Kidney (tissue), 14 donors: Measurements from ENCODE around the gene AP2B1. TPM values are rescaled to one million over a fixed set of nuclear protein-coding genes. Genes with fewer than 3 reads are reported as not detected.

ENCODE experiments used
- DNase-seq, 5 donors: peaks; one replicate each; pipeline ENCODE4 v3.0.0-alpha.2; 2013 to 2020
- FAIRE-seq: peaks from 2 replicates; lab custom pipeline; 2012; peaks lifted over from hg19 to GRCh38; lab: Jason Lieb, UNC
- H3K27ac ChIP-seq, 2 donors: one replicate each; pipeline ENCODE4 v1.7.0; 2013; ENCODE audit warnings: low read depth in 2 of 2, low read length in 2 of 2, inconsistent platforms in 1 of 2
- H3K27me3 ChIP-seq: one replicate; pipeline ENCODE4 v1.7.1; 2013; ENCODE audit warnings: low read length, inconsistent platforms; ENCODE audit not compliant: control insufficient read depth, insufficient read depth
- H3K36me3 ChIP-seq, 3 donors: one replicate each; pipeline versions ENCODE4 v1.7.0 to v1.7.1; 2013; ENCODE audit warnings: low read length in 3 of 3, control low read depth in 1 of 3, inconsistent platforms in 1 of 3; ENCODE audit not compliant: insufficient read depth in 3 of 3, control insufficient read depth in 2 of 3
- H3K4me1 ChIP-seq, 3 donors: one replicate each; pipeline versions ENCODE4 v1.7.0 to v1.7.1; 2013; ENCODE audit warnings: low read length in 3 of 3, inconsistent platforms in 1 of 3, low read depth in 1 of 3; ENCODE audit not compliant: control insufficient read depth in 2 of 3, insufficient read depth in 2 of 3
- H3K4me3 ChIP-seq, 3 donors: one replicate each; pipeline versions ENCODE4 v1.7.0 to v1.8.1; 2013; ENCODE audit warnings: low read length in 3 of 3, control low read depth in 1 of 3, inconsistent platforms in 1 of 3
- H3K9ac ChIP-seq, 3 donors: one replicate each; pipeline versions ENCODE4 v1.7.0 to v1.7.1; 2013; ENCODE audit warnings: low read length in 3 of 3, control low read depth in 1 of 3, inconsistent platforms in 1 of 3
- H3K9me3 ChIP-seq, 3 donors: one replicate each; pipeline versions ENCODE4 v1.7.0 to v1.7.1; 2013; ENCODE audit warnings: low read length in 3 of 3, control low read depth in 1 of 3, inconsistent platforms in 1 of 3; ENCODE audit not compliant: control insufficient read depth in 2 of 3, insufficient read depth in 1 of 3
- intact Hi-C: fragments of 100-400 bp; cut with DNase I; formaldehyde crosslinking; loops from one replicate; pipeline ENCODE4 v1.11.1; 2022
- polyA plus RNA-seq: library from polyadenylated mRNA; stranded (reverse); fragments of 350-450 nt; fragmentation: Illumina TruSeq; extraction: RNeasy Lipid Tissue Mini Kit (QIAGEN cat#74804); gene quantifications from one replicate; pipeline ENCODE4 v1.2.3, GENCODE V29; 2014; ENCODE audit warnings: low read depth, low replicate concordance; ENCODE audit not compliant: insufficient read depth
- total RNA-seq: library from RNA; stranded (reverse); fragmentation: NEBNext Ultra II Directional; extraction: Animal tissue kit (Norgen Biotek cat#: 25700); gene quantifications from one replicate; pipeline ENCODE4 v1.2.1, GENCODE V29; 2021
- TF ChIP-seq, protein P1 (sequence below): IDR thresholded peaks from 3 replicates; pipeline ENCODE4 v1.5.1; 2012; ENCODE audit warnings: mild to moderate bottlenecking, moderate library complexity, borderline replicate concordance; ENCODE audit not compliant: insufficient read depth; ENCODE audit errors: extremely low read depth
- donor health status: control.
- donor health status: control.
- donor health status: control.
- donor health status: control.
- donor health status: control.
- donor health status: DM: yes; HTN: yes; CAD: no.
- donor health status: Normal renal cell carcinoma (clear cell type).

The AP2B1 gene
- total and polyA plus RNA-seq, 2 donors from 2014 or later = 74.0 to 242 TPM

GRCh38 chr17:35740997-35741931, 154.1 kb downstream of the AP2B1 start:
- peaks cover 13% of the 10 kb centered on the region for H3K27me3 ChIP-seq
- H3K4me3 ChIP-seq = no peak overlapping the region
- no peak for FAIRE-seq
- H3K4me1 ChIP-seq = no peaks in the 10 kb centered on the region
- H3K9ac ChIP-seq = no peak overlapping the region
- H3K9me3 ChIP-seq = no peaks in the 10 kb centered on the region
- no peaks in the 10 kb centered on the region for H3K36me3 ChIP-seq
- TF ChIP-seq, protein P1, sequence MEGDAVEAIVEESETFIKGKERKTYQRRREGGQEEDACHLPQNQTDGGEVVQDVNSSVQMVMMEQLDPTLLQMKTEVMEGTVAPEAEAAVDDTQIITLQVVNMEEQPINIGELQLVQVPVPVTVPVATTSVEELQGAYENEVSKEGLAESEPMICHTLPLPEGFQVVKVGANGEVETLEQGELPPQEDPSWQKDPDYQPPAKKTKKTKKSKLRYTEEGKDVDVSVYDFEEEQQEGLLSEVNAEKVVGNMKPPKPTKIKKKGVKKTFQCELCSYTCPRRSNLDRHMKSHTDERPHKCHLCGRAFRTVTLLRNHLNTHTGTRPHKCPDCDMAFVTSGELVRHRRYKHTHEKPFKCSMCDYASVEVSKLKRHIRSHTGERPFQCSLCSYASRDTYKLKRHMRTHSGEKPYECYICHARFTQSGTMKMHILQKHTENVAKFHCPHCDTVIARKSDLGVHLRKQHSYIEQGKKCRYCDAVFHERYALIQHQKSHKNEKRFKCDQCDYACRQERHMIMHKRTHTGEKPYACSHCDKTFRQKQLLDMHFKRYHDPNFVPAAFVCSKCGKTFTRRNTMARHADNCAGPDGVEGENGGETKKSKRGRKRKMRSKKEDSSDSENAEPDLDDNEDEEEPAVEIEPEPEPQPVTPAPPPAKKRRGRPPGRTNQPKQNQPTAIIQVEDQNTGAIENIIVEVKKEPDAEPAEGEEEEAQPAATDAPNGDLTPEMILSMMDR = no peak
- H3K27ac ChIP-seq = no peak overlapping the region
- DNase-seq = peak in 3 of 5 donors; percentile 44 to 70 (median 51)
- intact Hi-C loops = loop anchor here (10.0 kb wide), 1 partner anchor 126 kb away; no protein-coding TSS in a partner anchor

- intact Hi-C loops = loop anchor here (10.0 kb wide), 1 partner anchor 128 kb away; no protein-coding TSS in a partner anchor
- peak in 1 of 5 donors; percentile 38 for DNase-seq
- Histone ChIP-seq H3K9ac (no peak overlapping the region), H3K27ac (no peak overlapping the region), H3K4me3 (no peak overlapping the region), H3K27me3 (peaks cover 13% of the 10 kb centered on the region), H3K36me3 (no peaks in the 10 kb centered on the region), H3K4me1 (peaks cover 0 to under 1% (median 0%) of the 10 kb centered on the region in 3 donors), H3K9me3 (no peaks in the 10 kb centered on the region)
- FAIRE-seq = no peak
- TF ChIP-seq, protein P1 = no peak
These were observed 155.4 kb downstream of the AP2B1 start for GRCh38 chr17:35742496-35742895.

DNA sequence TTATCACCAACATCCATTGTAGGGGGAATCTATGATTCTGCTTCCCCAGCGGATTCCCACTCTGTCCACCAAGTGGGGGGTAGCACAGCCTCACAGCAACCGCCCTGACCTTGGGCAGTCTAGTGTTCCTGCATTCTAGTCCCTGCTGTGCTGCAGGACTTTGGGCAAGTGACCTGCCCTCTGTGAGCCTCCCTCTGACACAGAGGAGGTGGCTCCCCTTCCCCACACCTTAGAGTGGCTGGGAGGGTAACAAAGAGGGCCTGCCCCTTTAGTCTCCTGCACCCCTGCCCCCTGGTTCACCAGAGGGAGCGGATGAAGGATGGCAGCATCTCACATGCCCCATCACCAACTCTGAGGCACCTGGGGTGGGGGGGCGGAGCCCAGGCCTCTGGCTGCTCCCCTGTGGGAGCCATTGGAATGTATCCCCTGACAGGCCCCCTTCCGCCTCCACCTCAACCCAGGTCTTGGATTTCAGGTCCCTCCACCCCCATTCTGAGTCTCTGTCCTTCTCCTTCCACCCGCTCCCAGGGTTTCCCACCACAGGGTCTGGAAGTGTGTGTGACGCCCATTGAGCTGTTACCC, 155.9 kb downstream of the AP2B1 start:
- peaks cover 0 to 4% (median 0%) of the 10 kb centered on the region in 3 donors for H3K4me1 ChIP-seq
- TF ChIP-seq, protein P1 = no peak
- no peak overlapping the region for H3K4me3 ChIP-seq
- H3K27me3 ChIP-seq = peaks cover 13% of the 10 kb centered on the region
- intact Hi-C loops = loop anchor here (10.0 kb wide), 1 partner anchor 128 kb away; no protein-coding TSS in a partner anchor
- FAIRE-seq (no peak), DNase-seq (peak in 1 of 5 donors; percentile 59)
- H3K27ac ChIP-seq = no peak overlapping the region
- H3K9me3 ChIP-seq = no peaks in the 10 kb centered on the region
- H3K36me3 ChIP-seq = no peaks in the 10 kb centered on the region
- no peak overlapping the region for H3K9ac ChIP-seq
